22Rv1 (cell line): Measurements from ENCODE around the gene SERPINE2.

Experiments
- H3K27ac ChIP-seq: fragments of 450-650 bp; 2 replicates; pipeline ENCODE4 v1.5.1; 2017
- CTCF ChIP-seq: fragments of 450-650 bp; IDR thresholded peaks from 2 replicates; pipeline ENCODE4 v1.5.1; 2017; ENCODE audit warnings: mild to moderate bottlenecking
- ZFX ChIP-seq: fragments of 450-650 bp; IDR thresholded peaks from 2 replicates; pipeline ENCODE4 v1.6.1; 2017; ENCODE audit warnings: antibody characterized with exemption, borderline replicate concordance

The SERPINE2 gene

GRCh38 chr2:224077773-224078507 is 38.9 kb upstream of the SERPINE2 start:
- no peak for TF ChIP-seq CTCF
- no peak for TF ChIP-seq ZFX
- no peak overlapping the region for H3K27ac ChIP-seq

- H3K27ac ChIP-seq: no peak overlapping the region
- TF ChIP-seq ZFX (no peak), CTCF (no peak)
Observed at GRCh38 chr2:224075588-224075987, 36.5 kb upstream of the SERPINE2 start.

- no peak for TF ChIP-seq CTCF
- no peak for TF ChIP-seq ZFX
- no peak overlapping the region for H3K27ac ChIP-seq
Observed at GRCh38 chr2:224073676-224074075, 34.6 kb upstream of the SERPINE2 start.

- TF ChIP-seq CTCF (no peak), ZFX (no peak)
- H3K27ac ChIP-seq: no peak overlapping the region
Observed at GRCh38 chr2:224072541-224073188, 33.6 kb upstream of the SERPINE2 start.

GRCh38 chr2:224069172-224069571 is 30.1 kb upstream of the SERPINE2 start:
- no peak for TF ChIP-seq CTCF
- no peak for TF ChIP-seq ZFX
- no peak overlapping the region for H3K27ac ChIP-seq

- no peak overlapping the region for H3K27ac ChIP-seq
- TF ChIP-seq ZFX (no peak), CTCF (no peak)
Observed at GRCh38 chr2:224063298-224063648, 24.2 kb upstream of the SERPINE2 start.
